Renal cortical epithelial cell (primary cell): ENCODE measurements around the gene IARS1. TPM values are rescaled to one million over a fixed set of nuclear protein-coding genes. Genes with fewer than 3 reads are reported as not detected.

ENCODE experiments used
- total RNA-seq: library from RNA; depleted of rRNA; stranded (reverse); fragments of >200 nt; gene quantifications from 2 replicates; pipeline ENCODE4 v1.2.3, GENCODE V29; 2014

Gene IARS1
- total RNA-seq, 1 donor from 2014 or later = 356 TPM

Other genes starting within 250 kb of the IARS1 start
- gene SPTLC1, start 178.3 kb downstream of the IARS1 start, total RNA-seq = 144 and 180 TPM in 2 replicates
- gene NOL8, start 31.7 kb upstream of the IARS1 start, total RNA-seq = 14.8 and 33.9 TPM in 2 replicates
- gene CENPP, start 32.3 kb upstream of the IARS1 start, total RNA-seq = 1.2 and 3.1 TPM in 2 replicates
- gene OGN, start 110.9 kb upstream of the IARS1 start, total RNA-seq = not detected in 2 replicates
- gene OMD, start 130.8 kb upstream of the IARS1 start, total RNA-seq = not detected in 2 replicates
- gene ASPN, start 188.8 kb upstream of the IARS1 start, total RNA-seq = not detected in 2 replicates
- gene ECM2, start 242.3 kb upstream of the IARS1 start, total RNA-seq = 0.20 TPM in 1 of 2 replicates, not detected in the other